Measurements from ENCODE around the gene TXNDC17.

DNA sequence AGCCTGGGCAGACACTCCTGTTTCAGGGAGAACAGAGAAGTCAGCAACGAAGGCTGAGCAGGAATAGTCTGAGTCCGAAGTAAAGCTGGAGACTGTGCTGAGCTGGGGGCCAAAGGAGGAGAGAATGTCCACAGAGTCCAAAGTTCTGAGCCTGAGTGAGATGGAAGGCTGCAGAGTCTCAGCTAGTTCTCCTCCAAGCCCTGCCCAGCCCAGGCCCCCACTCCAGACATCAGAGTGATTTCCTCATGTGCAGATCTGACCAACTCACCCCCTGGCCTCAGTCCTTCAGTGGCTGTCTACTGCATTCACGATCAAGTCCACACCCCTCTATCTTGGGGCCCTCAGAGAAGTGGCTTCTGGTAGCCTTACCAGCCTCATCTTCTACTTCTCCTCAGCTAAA, 50.7 kb downstream of the TXNDC17 start:
- no peak for TF ChIP-seq CREB5 (CRISPR knock-in tag; IDR thresholded peaks at IDR 0.05; ENCODE audit: low read depth)
- TF ChIP-seq PATZ1 (CRISPR knock-in tag; IDR thresholded peaks at IDR 0.05; ENCODE audit: borderline replicate concordance) = no peak
- TF ChIP-seq GLIS3 (CRISPR knock-in tag; IDR thresholded peaks at IDR 0.05) = no peak
- TF ChIP-seq, protein P1, sequence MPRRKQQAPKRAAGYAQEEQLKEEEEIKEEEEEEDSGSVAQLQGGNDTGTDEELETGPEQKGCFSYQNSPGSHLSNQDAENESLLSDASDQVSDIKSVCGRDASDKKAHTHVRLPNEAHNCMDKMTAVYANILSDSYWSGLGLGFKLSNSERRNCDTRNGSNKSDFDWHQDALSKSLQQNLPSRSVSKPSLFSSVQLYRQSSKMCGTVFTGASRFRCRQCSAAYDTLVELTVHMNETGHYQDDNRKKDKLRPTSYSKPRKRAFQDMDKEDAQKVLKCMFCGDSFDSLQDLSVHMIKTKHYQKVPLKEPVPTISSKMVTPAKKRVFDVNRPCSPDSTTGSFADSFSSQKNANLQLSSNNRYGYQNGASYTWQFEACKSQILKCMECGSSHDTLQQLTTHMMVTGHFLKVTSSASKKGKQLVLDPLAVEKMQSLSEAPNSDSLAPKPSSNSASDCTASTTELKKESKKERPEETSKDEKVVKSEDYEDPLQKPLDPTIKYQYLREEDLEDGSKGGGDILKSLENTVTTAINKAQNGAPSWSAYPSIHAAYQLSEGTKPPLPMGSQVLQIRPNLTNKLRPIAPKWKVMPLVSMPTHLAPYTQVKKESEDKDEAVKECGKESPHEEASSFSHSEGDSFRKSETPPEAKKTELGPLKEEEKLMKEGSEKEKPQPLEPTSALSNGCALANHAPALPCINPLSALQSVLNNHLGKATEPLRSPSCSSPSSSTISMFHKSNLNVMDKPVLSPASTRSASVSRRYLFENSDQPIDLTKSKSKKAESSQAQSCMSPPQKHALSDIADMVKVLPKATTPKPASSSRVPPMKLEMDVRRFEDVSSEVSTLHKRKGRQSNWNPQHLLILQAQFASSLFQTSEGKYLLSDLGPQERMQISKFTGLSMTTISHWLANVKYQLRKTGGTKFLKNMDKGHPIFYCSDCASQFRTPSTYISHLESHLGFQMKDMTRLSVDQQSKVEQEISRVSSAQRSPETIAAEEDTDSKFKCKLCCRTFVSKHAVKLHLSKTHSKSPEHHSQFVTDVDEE (CRISPR knock-in tag; IDR thresholded peaks at IDR 0.05) = no peak

Data from SK-N-SH treated with all-trans-retinoic acid at 6 μM for 48 hours (cell line).